Activated T-helper 17 cell treated with anti-CD3 and anti-CD28 coated beads, Interleukin-2, amount 50 U/mL, for 72 hours (primary cell): ENCODE results near the gene ZNF324B. TPM values are rescaled to one million over a fixed set of nuclear protein-coding genes. Genes with fewer than 3 reads are reported as not detected.
"Not testable (repeated sequence)": the region's sequence is repeated elsewhere in the genome, so short reads cannot be mapped to it uniquely, and the experiment has no call there.

Experiments used
- ATAC-seq: fragments of 150-1000 bp; cut with Tn5 transposase; replicated peaks from 2 replicates; pipeline ENCODE4 v1.10.0; 2021; ENCODE audit warnings: mild to moderate bottlenecking, moderate library complexity
- H3K27ac Mint-ChIP-seq: one replicate; pipeline ENCODE4 v1.8.0; 2022; ENCODE audit warnings: mixed read lengths
- H3K27me3 Mint-ChIP-seq: one replicate; pipeline ENCODE4 v1.8.0; 2022; ENCODE audit warnings: mixed read lengths
- H3K36me3 Mint-ChIP-seq: one replicate; pipeline ENCODE4 v1.8.0; 2022; ENCODE audit warnings: low read depth, mild to moderate bottlenecking, mixed read lengths
- H3K4me1 Mint-ChIP-seq: one replicate; pipeline ENCODE4 v1.8.0; 2022; ENCODE audit warnings: mixed read lengths
- H3K4me3 Mint-ChIP-seq: one replicate; pipeline ENCODE4 v1.8.0; 2022; ENCODE audit warnings: mild to moderate bottlenecking, mixed read lengths
- H3K9me3 Mint-ChIP-seq: one replicate; pipeline ENCODE4 v1.8.0; 2022; ENCODE audit warnings: mixed read lengths
- total RNA-seq, 2 donors: library from RNA; stranded (reverse); gene quantifications; one replicate each; pipeline ENCODE4 v1.2.3, GENCODE V29; 2022

The ZNF324B gene
- total RNA-seq, 2 donors from 2014 or later: 8.8 to 8.9 TPM

- H3K27me3 Mint-ChIP-seq: no peaks in the 10 kb centered on the region
- no peak for ATAC-seq
- H3K9me3 Mint-ChIP-seq: no peaks in the 10 kb centered on the region
- peaks cover 10% of the 10 kb centered on the region for H3K4me1 Mint-ChIP-seq
- no peak overlapping the region for H3K4me3 Mint-ChIP-seq
- no peak overlapping the region for H3K27ac Mint-ChIP-seq
- no peaks in the 10 kb centered on the region for H3K36me3 Mint-ChIP-seq
Observed at GRCh38 chr19:58480831-58481230, 29.4 kb downstream of the ZNF324B start.

- no peak for ATAC-seq
- Mint-ChIP-seq H3K27ac (no peak overlapping the region), H3K36me3 (no peaks in the 10 kb centered on the region), H3K4me3 (no peak overlapping the region), H3K9me3 (no peaks in the 10 kb centered on the region), H3K4me1 (peaks cover 4% of the 10 kb centered on the region), H3K27me3 (no peaks in the 10 kb centered on the region)
Observed at GRCh38 chr19:58482372-58482771, 30.9 kb downstream of the ZNF324B start.

- H3K27ac Mint-ChIP-seq: no peak overlapping the region
- peaks cover 4% of the 10 kb centered on the region for H3K4me1 Mint-ChIP-seq
- H3K27me3 Mint-ChIP-seq: no peaks in the 10 kb centered on the region
- H3K36me3 Mint-ChIP-seq: no peaks in the 10 kb centered on the region
- H3K4me3 Mint-ChIP-seq: no peak overlapping the region
- H3K9me3 Mint-ChIP-seq: no peaks in the 10 kb centered on the region
- ATAC-seq: no peak
Observed at GRCh38 chr19:58483776-58484175, 32.4 kb downstream of the ZNF324B start.

GRCh38 chr19:58484349-58484748, 32.9 kb downstream of the ZNF324B start:
- H3K4me3 Mint-ChIP-seq, ATAC-seq, H3K4me1 Mint-ChIP-seq, H3K27ac Mint-ChIP-seq, H3K9me3 Mint-ChIP-seq, H3K27me3 Mint-ChIP-seq, H3K36me3 Mint-ChIP-seq: not testable (repeated sequence)

- peak overlapping the region; percentile 11 for H3K27ac Mint-ChIP-seq
Observed at GRCh38 chr19:58491393-58491792, 40.0 kb downstream of the ZNF324B start.

GRCh38 chr19:58492265-58492664, 40.8 kb downstream of the ZNF324B start:
- H3K27ac Mint-ChIP-seq: no peak overlapping the region
- H3K36me3 Mint-ChIP-seq: no peaks in the 10 kb centered on the region
- no peaks in the 10 kb centered on the region for H3K27me3 Mint-ChIP-seq
- peaks cover 10% of the 10 kb centered on the region for H3K4me1 Mint-ChIP-seq
- ATAC-seq: no peak
- H3K4me3 Mint-ChIP-seq: no peak overlapping the region
- no peaks in the 10 kb centered on the region for H3K9me3 Mint-ChIP-seq

More at GRCh38 chr19:58491393-58491792, 40.0 kb downstream of the ZNF324B start:
- H3K4me1 Mint-ChIP-seq: peaks cover 10% of the 10 kb centered on the region
- no peaks in the 10 kb centered on the region for H3K27me3 Mint-ChIP-seq
- H3K4me3 Mint-ChIP-seq: no peak overlapping the region
- H3K36me3 Mint-ChIP-seq: no peaks in the 10 kb centered on the region
- no peaks in the 10 kb centered on the region for H3K9me3 Mint-ChIP-seq
- ATAC-seq: no peak

GRCh38 chr19:58497634-58498170, 46.3 kb downstream of the ZNF324B start:
- Mint-ChIP-seq H3K4me3 (peak overlapping the region; percentile 93), H3K27ac (no peak overlapping the region), H3K36me3 (no peaks in the 10 kb centered on the region), H3K27me3 (no peaks in the 10 kb centered on the region), H3K4me1 (peaks cover 17% of the 10 kb centered on the region), H3K9me3 (peaks cover 8% of the 10 kb centered on the region)
- ATAC-seq: no peak

- H3K27ac Mint-ChIP-seq: peak overlapping the region; percentile 93
- peak overlapping the region; percentile 93 for H3K4me3 Mint-ChIP-seq
- no peak for ATAC-seq
- peaks cover 17% of the 10 kb centered on the region for H3K4me1 Mint-ChIP-seq
- no peaks in the 10 kb centered on the region for H3K27me3 Mint-ChIP-seq
- peaks cover 8% of the 10 kb centered on the region for H3K9me3 Mint-ChIP-seq
- no peaks in the 10 kb centered on the region for H3K36me3 Mint-ChIP-seq
Observed at GRCh38 chr19:58498316-58499020, 47.0 kb downstream of the ZNF324B start.

- Mint-ChIP-seq H3K4me1 (peaks cover 17% of the 10 kb centered on the region), H3K4me3 (peak overlapping the region; percentile 93), H3K27ac (peak overlapping the region; percentile 93), H3K36me3 (no peaks in the 10 kb centered on the region), H3K27me3 (no peaks in the 10 kb centered on the region), H3K9me3 (peaks cover 8% of the 10 kb centered on the region)
- peak; percentile 98 for ATAC-seq
Observed at GRCh38 chr19:58499021-58499927, 47.9 kb downstream of the ZNF324B start.

- Mint-ChIP-seq H3K27me3 (no peaks in the 10 kb centered on the region), H3K4me3 (peak overlapping the region; percentile 93), H3K9me3 (peaks cover 8% of the 10 kb centered on the region), H3K4me1 (peaks cover 17% of the 10 kb centered on the region), H3K27ac (peak overlapping the region; percentile 93), H3K36me3 (no peaks in the 10 kb centered on the region)
- no peak for ATAC-seq
Observed at GRCh38 chr19:58500242-58500641, 48.8 kb downstream of the ZNF324B start.

Other genes starting within 250 kb of the ZNF324B start
- 10 to 100 TPM; 43.4 to 44.6 TPM for gene ZNF544, start 222.7 kb upstream of the ZNF324B start, total RNA-seq
- 1 to 10 TPM; 3.7 to 4.6 TPM for gene ZNF8, start 172.7 kb upstream of the ZNF324B start, total RNA-seq
- gene ERVK3-1, start 146.2 kb upstream of the ZNF324B start, total RNA-seq: 10 to 100 TPM; 38.5 to 57.8 TPM
- gene ZSCAN22, start 124.6 kb upstream of the ZNF324B start, total RNA-seq: 1 to 10 TPM; 4.3 to 6.1 TPM
- 10 to 100 TPM; 12.4 to 15.4 TPM for gene A1BG, start 98.1 kb upstream of the ZNF324B start, total RNA-seq
- gene ZNF497, start 88.9 kb upstream of the ZNF324B start, total RNA-seq: 1 to 10 TPM; 1.7 to 1.8 TPM
- 1 to 10 TPM; 1.1 to 1.9 TPM for gene ZNF837, start 70.6 kb upstream of the ZNF324B start, total RNA-seq
- 1,000 to 10,000 TPM; 1,376 to 1,435 TPM for gene RPS5, start 64.4 kb upstream of the ZNF324B start, total RNA-seq
- gene RNF225, start 56.0 kb upstream of the ZNF324B start, total RNA-seq: under 1 TPM in 1 of 2 donors, not detected in 1; 0.64 TPM
- 1 to 10 TPM; 9.0 to 9.8 TPM for gene ZNF584, start 43.0 kb upstream of the ZNF324B start, total RNA-seq
- gene ZNF132, start 11.5 kb upstream of the ZNF324B start, total RNA-seq: 1 to 10 TPM; 2.1 to 3.8 TPM
- gene ZNF324, start 15.5 kb downstream of the ZNF324B start, total RNA-seq: 1 to 10 TPM; 7.3 to 7.6 TPM
- 1 to 10 TPM; 5.8 to 6.2 TPM for gene ZNF446, start 24.7 kb downstream of the ZNF324B start, total RNA-seq
- gene SLC27A5, start 60.4 kb downstream of the ZNF324B start, total RNA-seq: 10 to 100 TPM; 14.4 to 15.6 TPM
- 10 to 100 TPM; 11.0 to 14.3 TPM for gene ZBTB45, start 68.2 kb downstream of the ZNF324B start, total RNA-seq
- gene TRIM28, start 92.4 kb downstream of the ZNF324B start, total RNA-seq: 100 to 1,000 TPM; 336 to 455 TPM
- 10 to 100 TPM; 79.0 to 95.8 TPM for gene CHMP2A, start 103.5 kb downstream of the ZNF324B start, total RNA-seq
- gene UBE2M, start 107.0 kb downstream of the ZNF324B start, total RNA-seq: 100 to 1,000 TPM; 102 to 141 TPM
- gene MZF1, start 121.7 kb downstream of the ZNF324B start, total RNA-seq: 10 to 100 TPM; 26.6 to 57.9 TPM